IMR-90 (cell line): ENCODE results near the gene LOXL3. TPM values are rescaled to one million over a fixed set of nuclear protein-coding genes. Genes with fewer than 3 reads are reported as not detected.

Experiments
- ATAC-seq: fragments of 200-7000 bp; cut with Tn5 transposase; 2 replicates; pipeline ENCODE4 v1.9.1; 2020; ENCODE audit warnings: low read depth, mild to moderate bottlenecking, moderate library complexity
- BruUV-seq: library from RNA; stranded (reverse); fragments of 400-500 nt; replicated peaks from 2 replicates; lab custom pipeline; 2021; lab: Mats Ljungman, UMichigan
- CTCF ChIA-PET: fragments of 300-600 bp; formaldehyde crosslinking; extraction: SDS; loops from one replicate; lab custom pipeline; 2021; ENCODE audit warnings: antibody characterized with exemption; lab: Yijun Ruan, JAX
- POLR2A ChIA-PET: fragments of 300-600 bp; sonication (Branson Sonifier 250); formaldehyde crosslinking; loops from one replicate; lab custom pipeline; 2022; ENCODE audit warnings: antibody characterized with exemption; ENCODE audit not compliant: unreplicated experiment; lab: Charles Lee
- DNase-seq: peaks from one replicate; pipeline ENCODE4 v3.0.0; 2013
- H2AFZ ChIP-seq: replicated peaks from 2 replicates; pipeline ENCODE3; 2013; ENCODE audit warnings: low read length, mild to moderate bottlenecking; ENCODE audit not compliant: poor library complexity
- H2AK5ac ChIP-seq: 2 replicates; pipeline ENCODE4 v1.6.1; 2013; ENCODE audit warnings: low read depth, low read length, inconsistent platforms
- H2AK9ac ChIP-seq: replicated peaks from 2 replicates; pipeline ENCODE3; 2013; ENCODE audit warnings: mild to moderate bottlenecking, low read depth, low read length, moderate library complexity; ENCODE audit not compliant: poor library complexity
- H2BK120ac ChIP-seq: 2 replicates; pipeline ENCODE4 v1.6.1; 2013; ENCODE audit warnings: low read depth, low read length, inconsistent platforms
- H2BK15ac ChIP-seq: 3 replicates; pipeline ENCODE4 v1.6.1; 2013; ENCODE audit warnings: low read depth, low read length, inconsistent platforms
- H2BK20ac ChIP-seq: 2 replicates; pipeline ENCODE4 v1.6.1; 2013; ENCODE audit warnings: low read depth, mild to moderate bottlenecking, inconsistent platforms, low read length, moderate library complexity
- H2BK5ac ChIP-seq: 2 replicates; pipeline ENCODE4 v1.6.1; 2013; ENCODE audit warnings: mild to moderate bottlenecking, low read depth, low read length, inconsistent platforms; ENCODE audit not compliant: poor library complexity, severe bottlenecking
- H3K14ac ChIP-seq: replicated peaks from 2 replicates; pipeline ENCODE4 v1.6.1; 2013; ENCODE audit warnings: low read depth, low read length, inconsistent platforms
- H3K18ac ChIP-seq: 2 replicates; pipeline ENCODE4 v1.6.1; 2013; ENCODE audit warnings: low read depth, low read length, control low read depth
- H3K23ac ChIP-seq: 2 replicates; pipeline ENCODE4 v1.6.1; 2013; ENCODE audit warnings: low read depth, low read length, inconsistent platforms
- H3K27ac ChIP-seq: 2 replicates; pipeline ENCODE4 v1.5.1; 2013; ENCODE audit warnings: mild to moderate bottlenecking, control low read depth, low read length; ENCODE audit not compliant: insufficient read depth
- H3K27me3 ChIP-seq: 2 replicates; pipeline ENCODE4 v1.6.1; 2013; ENCODE audit warnings: low read length; ENCODE audit not compliant: control insufficient read depth, insufficient read depth
- H3K36me3 ChIP-seq: 2 replicates; pipeline ENCODE4 v1.6.1; 2013; ENCODE audit warnings: low read length, mixed read lengths; ENCODE audit not compliant: control insufficient read depth, insufficient read depth
- H3K4ac ChIP-seq: 2 replicates; pipeline ENCODE4 v1.6.1; 2013; ENCODE audit warnings: low read depth, low read length, inconsistent platforms
- H3K4me1 ChIP-seq: 2 replicates; pipeline ENCODE4 v1.6.1; 2013; ENCODE audit warnings: low read length, mixed read lengths; ENCODE audit not compliant: control insufficient read depth, insufficient read depth
- H3K4me2 ChIP-seq: 2 replicates; pipeline ENCODE4 v1.6.1; 2013; ENCODE audit warnings: low read depth, mild to moderate bottlenecking, control low read depth, low read length, moderate library complexity
- H3K4me3 ChIP-seq: 2 replicates; pipeline ENCODE4 v1.5.1; 2013; ENCODE audit warnings: low read depth, mild to moderate bottlenecking, control low read depth, low read length, moderate library complexity; ENCODE audit not compliant: insufficient read depth
- H3K56ac ChIP-seq: 2 replicates; pipeline ENCODE4 v1.6.1; 2013; ENCODE audit warnings: low read length, inconsistent platforms; ENCODE audit not compliant: insufficient read depth; ENCODE audit errors: extremely low read depth
- H3K79me1 ChIP-seq, 2 experiments: 2 replicates each; pipeline ENCODE4 v1.6.1; 2013; ENCODE audit warnings: low read length in 2 of 2, inconsistent platforms in 1 of 2, low read depth in 1 of 2
- H3K9ac ChIP-seq: 2 replicates; pipeline ENCODE4 v1.6.1; 2013; ENCODE audit warnings: low read depth, low read length, control low read depth
- H3K9me1 ChIP-seq: 2 replicates; pipeline ENCODE4 v1.6.1; 2013; ENCODE audit warnings: low read length, inconsistent platforms; ENCODE audit not compliant: insufficient read depth
- H3K9me3 ChIP-seq: 2 replicates; pipeline ENCODE4 v1.6.1; 2013; ENCODE audit warnings: low read length; ENCODE audit not compliant: control insufficient read depth, insufficient read depth
- H4K20me1 ChIP-seq: 2 replicates; pipeline ENCODE4 v1.6.1; 2013; ENCODE audit warnings: low read length, inconsistent platforms; ENCODE audit not compliant: insufficient read depth
- H4K5ac ChIP-seq: 2 replicates; pipeline ENCODE4 v1.6.1; 2013; ENCODE audit warnings: mild to moderate bottlenecking, low read depth, low read length, control low read depth
- H4K8ac ChIP-seq, 2 experiments: 2 replicates each; pipeline ENCODE4 v1.6.1; 2013; ENCODE audit warnings: low read depth in 2 of 2, low read length in 2 of 2, control low read depth in 1 of 2, inconsistent platforms in 1 of 2
- H4K91ac ChIP-seq: 2 replicates; pipeline ENCODE4 v1.6.1; 2013; ENCODE audit warnings: low read depth, low read length, inconsistent platforms; ENCODE audit not compliant: insufficient read depth
- BHLHE40 ChIP-seq: fragments of 150-350 bp; IDR thresholded peaks from 2 replicates; pipeline ENCODE4 v1.6.1; 2016; ENCODE audit warnings: mild to moderate bottlenecking, low read depth, low read length
- CEBPB ChIP-seq: IDR thresholded peaks from 2 replicates; pipeline ENCODE4 v1.6.1; 2012; ENCODE audit warnings: low read depth, low read length, improper control_type of control experiment
- CHD1 ChIP-seq: IDR thresholded peaks from 2 replicates; pipeline ENCODE4 v1.6.1; 2012; ENCODE audit warnings: low read depth, low read length, improper control_type of control experiment
- FOS ChIP-seq: fragments of 150-350 bp; IDR thresholded peaks from 2 replicates; pipeline ENCODE4 v1.6.1; 2016; ENCODE audit warnings: low read depth, low read length
- MAFK ChIP-seq: IDR thresholded peaks from 2 replicates; pipeline ENCODE4 v1.6.1; 2012; ENCODE audit warnings: low read depth, low read length, improper control_type of control experiment
- MAZ ChIP-seq: IDR thresholded peaks from 2 replicates; pipeline ENCODE4 v1.6.1; 2012; ENCODE audit warnings: low read depth, mild to moderate bottlenecking, low read length, improper control_type of control experiment, moderate library complexity, borderline replicate concordance
- MXI1 ChIP-seq: IDR thresholded peaks from 2 replicates; pipeline ENCODE4 v1.6.1; 2012; ENCODE audit warnings: low read depth, mild to moderate bottlenecking, low read length, moderate library complexity, borderline replicate concordance
- NFE2L2 ChIP-seq: fragments of 150-350 bp; IDR thresholded peaks from 2 replicates; pipeline ENCODE4 v1.6.1; 2016; ENCODE audit warnings: low read depth, mild to moderate bottlenecking, low read length
- POLR2A ChIP-seq: IDR thresholded peaks from 2 replicates; pipeline ENCODE4 v1.6.1; 2012; ENCODE audit warnings: mild to moderate bottlenecking, low read depth, low read length
- RAD21 ChIP-seq: IDR thresholded peaks from 2 replicates; pipeline ENCODE4 v1.6.1; 2012; ENCODE audit warnings: low read length, improper control_type of control experiment
- RCOR1 ChIP-seq: IDR thresholded peaks from 2 replicates; pipeline ENCODE4 v1.6.1; 2012; ENCODE audit warnings: mild to moderate bottlenecking, low read length, improper control_type of control experiment; ENCODE audit not compliant: insufficient replicate concordance
- RFX5 ChIP-seq: IDR thresholded peaks from 2 replicates; pipeline ENCODE4 v1.8.0; 2012; ENCODE audit warnings: low read depth, mild to moderate bottlenecking, low read length, moderate library complexity
- SMC3 ChIP-seq: fragments of 150-350 bp; IDR thresholded peaks from 2 replicates; pipeline ENCODE4 v1.6.1; 2016; ENCODE audit warnings: low read depth, mild to moderate bottlenecking, antibody characterized with exemption, low read length, moderate library complexity
- WGBS, 2 experiments: methylation state at CpG; one replicate each; pipeline versions ENCODE4 v1.1.5 to v1.1.7; 2013; ENCODE audit warnings: missing lambda C conversion rate in 2 of 2; ENCODE audit not compliant: insufficient read length in 1 of 2; ENCODE audit errors: extremely low coverage in 2 of 2; 5-methylcytosine and 5-hydroxymethylcytosine counted together
- dilution Hi-C: fragments of 300-500 bp; cut with HindIII; formaldehyde crosslinking; loops from one replicate; pipeline ENCODE4 v1.14.3; 2018; ENCODE audit warnings: low sequenced_read_pairs; ENCODE audit not compliant: unreplicated experiment
- in situ Hi-C: fragments of 300-500 bp; cut with MboI; formaldehyde crosslinking; loops from 3 replicates; pipeline ENCODE4 v1.14.3; 2019; ENCODE audit warnings: low sequenced_read_pairs, inconsistent platforms, mixed read lengths
- intact Hi-C: fragments of 100-400 bp; cut with micrococcal nuclease; formaldehyde crosslinking; loops from 2 replicates; pipeline ENCODE4 v1.10.0; 2022
- polyA plus RNA-seq, 3 experiments: library from polyadenylated mRNA; depleted of rRNA; stranded (reverse); fragments of >200 nt; gene quantifications; 2 replicates each; pipeline ENCODE4 v1.2.3, GENCODE V29; 2012; ENCODE audit warnings: low replicate concordance in 1 of 3
- total RNA-seq: library from RNA; depleted of rRNA; stranded (reverse); fragments of >200 nt; gene quantifications from 2 replicates; pipeline ENCODE4 v1.2.3, GENCODE V29; 2012
- TF ChIP-seq, protein P1 (sequence below): fragments of 150-350 bp; IDR thresholded peaks from 2 replicates; pipeline ENCODE4 v1.6.1; 2017; ENCODE audit warnings: mild to moderate bottlenecking, antibody characterized with exemption, low read length, low read depth
- TF ChIP-seq, protein P2 (sequence below): conservative IDR thresholded peaks from 2 replicates; pipeline ENCODE4 v1.5.1; 2012; ENCODE audit warnings: mild to moderate bottlenecking, low read depth, low read length, improper control_type of control experiment

LOXL3 gene
- total and polyA plus RNA-seq, 2 of the 4 experiments (the other 2 are of a cell fraction) = 17.9 to 23.4 TPM

DNA sequence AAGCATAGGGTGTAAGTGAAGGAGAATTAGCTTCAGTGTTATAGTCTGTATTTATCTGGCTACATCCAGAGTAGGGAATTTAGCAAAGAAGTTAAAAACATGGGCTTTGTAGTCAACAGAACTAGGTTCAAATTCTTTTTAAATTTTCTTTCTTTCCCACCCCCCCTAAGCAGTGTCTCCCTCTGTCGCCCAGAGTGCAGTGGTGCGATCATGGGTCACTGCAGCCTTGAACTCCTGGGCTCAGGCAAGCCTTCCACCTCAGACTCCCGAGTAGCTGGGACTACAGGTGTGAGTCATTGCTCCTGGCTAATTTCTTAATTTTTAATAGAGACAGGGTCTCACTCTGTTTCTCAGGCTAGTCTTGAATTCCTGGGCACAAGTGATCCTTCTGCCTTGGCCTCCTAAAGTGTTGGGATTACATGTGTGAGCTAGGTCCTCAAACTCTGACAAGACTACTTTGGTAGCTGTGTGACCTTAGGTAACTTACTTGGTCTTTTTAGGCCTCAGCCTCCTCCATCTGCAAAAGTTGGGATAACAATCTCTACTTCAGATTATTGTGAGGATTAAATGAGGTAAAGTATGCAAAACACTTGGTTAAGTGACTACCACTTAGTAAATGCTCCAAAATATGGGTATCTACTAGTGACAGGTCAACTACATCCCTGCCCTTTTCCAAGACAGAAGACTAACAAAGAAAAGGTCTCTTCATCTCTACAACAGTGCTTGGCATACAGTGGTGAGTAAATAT is 18.6 kb upstream of the LOXL3 start:
- H2AFZ ChIP-seq = no peak overlapping the region
- CTCF ChIA-PET = no interaction called here
- in situ Hi-C loops (no loop called here), dilution Hi-C loops (no loop called here), intact Hi-C loops (no loop called here)
- BruUV-seq = no TSS peak
- no peak overlapping the region for H2AK9ac ChIP-seq
- H2BK120ac ChIP-seq = peak overlapping the region; percentile 52; the same call in 1 of the 2 replicates
- no peak overlapping the region for H3K23ac ChIP-seq
- H3K9me1 ChIP-seq = peaks cover 21% of the 10 kb centered on the region
- H4K20me1 ChIP-seq = no peaks in the 10 kb centered on the region
- no peak for DNase-seq
- H3K27me3 ChIP-seq = no peaks in the 10 kb centered on the region
- no peak overlapping the region for H3K9ac ChIP-seq
- peak overlapping the region; percentile 56; the same call in 1 of the 2 replicates for H2BK20ac ChIP-seq
- H3K4me2 ChIP-seq = no peak overlapping the region
- peak overlapping the region; percentile 23; the same call in 1 of the 3 replicates for H2BK15ac ChIP-seq
- H3K79me1 ChIP-seq = no peaks in the 10 kb centered on the region
- WGBS, 2 experiments = no CpG with 5 or more reads among the region's 3 CpGs
- no peak overlapping the region for H3K18ac ChIP-seq
- H3K27ac ChIP-seq = no peak overlapping the region
- peak overlapping the region; percentile 44; the same call in 1 of the 2 replicates for H4K91ac ChIP-seq
- peak overlapping the region; percentile 26; the same call in 1 of the 2 replicates for H3K4ac ChIP-seq
- no peak overlapping the region for H3K56ac ChIP-seq
- H4K8ac ChIP-seq = peak overlapping the region in 1 of 2 experiments; percentile 26; a peak in 1 of 4 replicates
- TF ChIP-seq FOS (no peak), BHLHE40 (no peak), SMC3 (no peak), POLR2A (no peak), MAZ (no peak), CEBPB (no peak), CHD1 (no peak), MXI1 (no peak), NFE2L2 (no peak), RFX5 (no peak), RAD21 (no peak), RCOR1 (no peak), MAFK (no peak)
- TF ChIP-seq, protein P1, sequence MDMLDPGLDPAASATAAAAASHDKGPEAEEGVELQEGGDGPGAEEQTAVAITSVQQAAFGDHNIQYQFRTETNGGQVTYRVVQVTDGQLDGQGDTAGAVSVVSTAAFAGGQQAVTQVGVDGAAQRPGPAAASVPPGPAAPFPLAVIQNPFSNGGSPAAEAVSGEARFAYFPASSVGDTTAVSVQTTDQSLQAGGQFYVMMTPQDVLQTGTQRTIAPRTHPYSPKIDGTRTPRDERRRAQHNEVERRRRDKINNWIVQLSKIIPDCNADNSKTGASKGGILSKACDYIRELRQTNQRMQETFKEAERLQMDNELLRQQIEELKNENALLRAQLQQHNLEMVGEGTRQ = no peak
- TF ChIP-seq, protein P2, sequence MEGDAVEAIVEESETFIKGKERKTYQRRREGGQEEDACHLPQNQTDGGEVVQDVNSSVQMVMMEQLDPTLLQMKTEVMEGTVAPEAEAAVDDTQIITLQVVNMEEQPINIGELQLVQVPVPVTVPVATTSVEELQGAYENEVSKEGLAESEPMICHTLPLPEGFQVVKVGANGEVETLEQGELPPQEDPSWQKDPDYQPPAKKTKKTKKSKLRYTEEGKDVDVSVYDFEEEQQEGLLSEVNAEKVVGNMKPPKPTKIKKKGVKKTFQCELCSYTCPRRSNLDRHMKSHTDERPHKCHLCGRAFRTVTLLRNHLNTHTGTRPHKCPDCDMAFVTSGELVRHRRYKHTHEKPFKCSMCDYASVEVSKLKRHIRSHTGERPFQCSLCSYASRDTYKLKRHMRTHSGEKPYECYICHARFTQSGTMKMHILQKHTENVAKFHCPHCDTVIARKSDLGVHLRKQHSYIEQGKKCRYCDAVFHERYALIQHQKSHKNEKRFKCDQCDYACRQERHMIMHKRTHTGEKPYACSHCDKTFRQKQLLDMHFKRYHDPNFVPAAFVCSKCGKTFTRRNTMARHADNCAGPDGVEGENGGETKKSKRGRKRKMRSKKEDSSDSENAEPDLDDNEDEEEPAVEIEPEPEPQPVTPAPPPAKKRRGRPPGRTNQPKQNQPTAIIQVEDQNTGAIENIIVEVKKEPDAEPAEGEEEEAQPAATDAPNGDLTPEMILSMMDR = no peak
- H3K4me3 ChIP-seq = no peak overlapping the region
- H2BK5ac ChIP-seq = peak overlapping the region; percentile 13
- POLR2A ChIA-PET = no interaction called here
- H3K36me3 ChIP-seq = no peaks in the 10 kb centered on the region
- H2AK5ac ChIP-seq = 0 out of 2 replicates have a peak overlapping the region, but pooled peaks have one; percentile 54
- peak overlapping the region; percentile 19; the same call in 1 of the 2 replicates for H4K5ac ChIP-seq
- ATAC-seq = no peak
- H3K4me1 ChIP-seq = peaks cover 19% of the 10 kb centered on the region
- H3K14ac ChIP-seq = no peak overlapping the region; the same call in 1 of the 2 replicates
- H3K9me3 ChIP-seq = no peaks in the 10 kb centered on the region
